Adrenal gland (tissue), 5 donors: ENCODE results near the gene CIRBP.

Experiments
- POLR2A ChIP-seq, 2 donors: fragments of 450-650 bp; IDR thresholded peaks; one replicate each; pipeline ENCODE4 v1.6.1; 2017; ENCODE audit warnings: antibody characterized with exemption in 2 of 2, mild to moderate bottlenecking in 2 of 2, moderate library complexity in 1 of 2
- TF ChIP-seq, protein P1 (sequence below), 6 experiments: fragments of 450-650 bp in 4 of 6; fragments of 200-600 bp in 2 of 6; sonication (generic) in 1 of 6; IDR thresholded peaks; 1 replicate in 5 of 6; 2 replicates in 1 of 6; pipeline versions ENCODE4 v1.5.1 to v1.8.0; 2016 to 2021; ENCODE audit warnings: antibody characterized with exemption in 6 of 6, mild to moderate bottlenecking in 2 of 6, moderate library complexity in 1 of 6
- donor health status: DM: no; HTN: no; CAD: no.

- TF ChIP-seq, protein P1, sequence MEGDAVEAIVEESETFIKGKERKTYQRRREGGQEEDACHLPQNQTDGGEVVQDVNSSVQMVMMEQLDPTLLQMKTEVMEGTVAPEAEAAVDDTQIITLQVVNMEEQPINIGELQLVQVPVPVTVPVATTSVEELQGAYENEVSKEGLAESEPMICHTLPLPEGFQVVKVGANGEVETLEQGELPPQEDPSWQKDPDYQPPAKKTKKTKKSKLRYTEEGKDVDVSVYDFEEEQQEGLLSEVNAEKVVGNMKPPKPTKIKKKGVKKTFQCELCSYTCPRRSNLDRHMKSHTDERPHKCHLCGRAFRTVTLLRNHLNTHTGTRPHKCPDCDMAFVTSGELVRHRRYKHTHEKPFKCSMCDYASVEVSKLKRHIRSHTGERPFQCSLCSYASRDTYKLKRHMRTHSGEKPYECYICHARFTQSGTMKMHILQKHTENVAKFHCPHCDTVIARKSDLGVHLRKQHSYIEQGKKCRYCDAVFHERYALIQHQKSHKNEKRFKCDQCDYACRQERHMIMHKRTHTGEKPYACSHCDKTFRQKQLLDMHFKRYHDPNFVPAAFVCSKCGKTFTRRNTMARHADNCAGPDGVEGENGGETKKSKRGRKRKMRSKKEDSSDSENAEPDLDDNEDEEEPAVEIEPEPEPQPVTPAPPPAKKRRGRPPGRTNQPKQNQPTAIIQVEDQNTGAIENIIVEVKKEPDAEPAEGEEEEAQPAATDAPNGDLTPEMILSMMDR (IDR thresholded peaks at IDR 0.05), result no peak
- peak; percentile 48 to 60 for TF ChIP-seq POLR2A (IDR thresholded peaks at IDR 0.05)
Observed at GRCh38 chr19:1252221-1252820, 16.8 kb upstream of the CIRBP start.
